T-helper 1 cell treated with Interleukin-12 subunit alpha and Interleukin-12 subunit beta and Interleukin-4 antibody, amounts not matched to agents 30 μg/mL and 1 μg/mL, for 36 hours (primary cell): ENCODE measurements around the gene TBKBP1.
"Not testable (repeated sequence)": the region's sequence is repeated elsewhere in the genome, so short reads cannot be mapped to it uniquely, and the experiment has no call there.

Experiments
- H3K27ac Mint-ChIP-seq: one replicate; pipeline ENCODE4 v1.8.0; 2021; ENCODE audit warnings: mild to moderate bottlenecking, mixed read lengths
- H3K27me3 Mint-ChIP-seq: one replicate; pipeline ENCODE4 v1.8.0; 2021; ENCODE audit warnings: low read depth, mixed read lengths
- H3K36me3 Mint-ChIP-seq: one replicate; pipeline ENCODE4 v1.8.0; 2021; ENCODE audit warnings: low read depth, mixed read lengths
- H3K4me1 Mint-ChIP-seq: one replicate; pipeline ENCODE4 v1.8.0; 2021; ENCODE audit warnings: low read depth, mixed read lengths
- H3K4me3 Mint-ChIP-seq: one replicate; pipeline ENCODE4 v1.8.0; 2021; ENCODE audit warnings: mild to moderate bottlenecking, moderate library complexity, mixed read lengths
- H3K9me3 Mint-ChIP-seq: one replicate; pipeline ENCODE4 v1.8.0; 2021; ENCODE audit warnings: mixed read lengths

Gene TBKBP1

DNA sequence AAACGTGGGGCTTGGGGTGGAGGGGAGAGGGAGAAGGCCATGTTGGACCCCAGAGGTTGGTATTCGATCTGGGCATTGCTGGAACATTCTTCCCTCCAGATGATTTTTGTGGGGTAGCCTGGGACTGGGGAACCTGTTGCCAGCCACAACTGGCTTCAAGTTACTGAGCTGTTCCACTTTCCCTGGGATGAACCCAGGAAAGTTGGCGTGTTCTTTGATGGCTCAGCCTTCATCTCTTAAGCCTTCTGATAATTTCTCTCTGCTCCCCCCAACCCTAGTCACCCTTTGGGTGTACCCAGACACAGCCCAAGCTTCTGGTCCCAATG lies 41.1 kb downstream of the TBKBP1 start:
- Mint-ChIP-seq H3K9me3 (no peaks in the 10 kb centered on the region), H3K4me1 (peaks cover 51% of the 10 kb centered on the region), H3K27me3 (no peaks in the 10 kb centered on the region), H3K4me3 (peak overlapping the region; percentile 97), H3K36me3 (peaks cover 17% of the 10 kb centered on the region), H3K27ac (peak overlapping the region; percentile 92)

DNA sequence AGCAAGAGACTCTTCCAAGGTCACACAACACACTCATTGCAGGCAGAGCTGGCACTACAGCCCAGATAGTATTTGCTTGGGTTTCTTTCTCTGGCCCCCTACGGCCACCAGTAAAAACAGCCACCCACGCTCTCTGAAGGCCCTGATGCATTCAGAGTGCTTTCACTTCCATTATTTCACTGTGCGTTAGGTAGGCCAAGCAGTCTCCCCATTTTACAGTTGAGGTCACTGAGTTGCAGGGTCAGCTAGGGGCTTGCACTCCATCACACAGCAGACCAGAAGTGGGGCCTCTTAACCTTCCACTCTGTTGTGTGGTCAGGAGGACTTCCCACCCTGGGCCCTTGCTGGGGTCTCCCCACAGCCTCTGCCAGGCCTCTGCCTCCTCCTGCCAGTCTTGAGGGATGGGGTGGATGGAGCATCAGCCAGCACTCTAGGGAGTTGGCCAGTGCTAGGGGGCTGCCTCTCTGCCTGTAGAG lies 41.6 kb downstream of the TBKBP1 start:
- Mint-ChIP-seq H3K9me3 (no peaks in the 10 kb centered on the region), H3K27ac (peak overlapping the region; percentile 92), H3K36me3 (peaks cover 17% of the 10 kb centered on the region), H3K4me1 (peaks cover 51% of the 10 kb centered on the region), H3K27me3 (no peaks in the 10 kb centered on the region), H3K4me3 (peak overlapping the region; percentile 97)

DNA sequence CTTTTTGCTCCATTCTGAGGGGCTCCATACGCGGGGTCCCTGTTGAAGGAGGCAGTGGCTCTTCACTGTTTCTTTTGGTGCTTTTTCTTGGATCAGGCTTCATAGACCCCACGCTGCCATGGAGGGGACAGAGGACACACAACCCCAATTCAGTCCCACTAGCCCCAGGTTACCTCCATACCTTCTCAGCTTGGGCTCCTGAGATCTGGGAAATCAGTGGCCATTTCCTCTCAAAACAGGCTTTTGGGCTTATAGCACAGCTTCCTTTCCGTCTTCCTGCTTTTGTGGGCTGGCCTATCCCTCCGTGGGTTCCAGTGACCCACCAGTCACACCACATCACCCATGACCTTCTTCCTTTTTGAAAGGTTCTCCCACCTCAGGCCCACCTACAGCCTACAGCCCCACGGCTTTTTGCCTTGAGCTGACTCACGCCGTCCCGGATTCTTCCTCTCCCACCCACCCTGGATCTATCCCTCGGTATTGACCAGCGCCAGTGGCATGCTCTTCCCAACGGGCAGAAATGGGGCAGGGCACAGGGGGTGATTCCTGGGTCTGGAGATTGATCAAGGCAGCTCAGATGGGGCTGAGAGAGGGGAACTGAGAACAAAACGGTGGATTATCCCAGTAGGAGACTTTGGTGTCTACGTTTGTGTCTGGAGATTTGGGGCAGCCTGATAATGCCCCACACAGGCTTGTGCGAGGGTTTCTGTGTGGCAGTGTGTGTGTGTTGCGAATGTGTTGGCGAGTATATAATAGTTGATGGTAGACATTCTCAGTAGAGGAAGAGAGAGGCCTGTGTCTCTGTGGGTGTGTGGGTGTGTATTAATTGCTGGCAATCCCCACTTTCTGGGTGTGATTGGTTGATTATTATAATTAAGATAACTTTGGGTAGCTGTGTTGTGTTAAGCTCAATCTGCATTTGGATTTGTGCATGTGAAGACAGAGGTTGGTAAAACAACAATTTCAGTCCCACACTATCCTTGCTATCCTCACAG lies 42.8 kb downstream of the TBKBP1 start:
- no peaks in the 10 kb centered on the region for H3K9me3 Mint-ChIP-seq
- H3K4me3 Mint-ChIP-seq: peak overlapping the region; percentile 97
- H3K27me3 Mint-ChIP-seq: no peaks in the 10 kb centered on the region
- H3K4me1 Mint-ChIP-seq: peaks cover 54% of the 10 kb centered on the region
- peaks cover 21% of the 10 kb centered on the region for H3K36me3 Mint-ChIP-seq
- H3K27ac Mint-ChIP-seq: peak overlapping the region; percentile 92

DNA sequence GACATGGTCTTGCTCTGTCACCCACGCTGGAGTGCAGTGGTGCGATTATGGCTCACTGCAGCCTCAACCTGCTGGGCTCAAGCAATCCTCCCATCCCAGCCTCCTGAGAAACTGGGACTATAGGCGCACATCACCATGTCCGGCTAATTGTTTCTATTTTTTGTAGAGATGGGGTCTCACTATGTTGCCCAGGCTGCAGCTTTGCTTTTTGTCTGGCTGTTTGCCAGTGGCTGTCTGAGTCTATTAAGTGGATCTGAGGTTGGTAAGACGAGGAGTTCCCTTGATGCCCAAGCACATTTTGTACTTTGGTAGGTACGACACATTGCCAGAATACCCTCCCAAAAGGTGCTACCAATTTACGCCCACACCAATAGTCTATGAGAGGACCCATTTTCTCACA lies 44.2 kb downstream of the TBKBP1 start:
- Mint-ChIP-seq H3K4me3 (no peak overlapping the region), H3K27me3 (no peaks in the 10 kb centered on the region), H3K4me1 (peaks cover 48% of the 10 kb centered on the region), H3K36me3 (peaks cover 21% of the 10 kb centered on the region), H3K27ac (peak overlapping the region; percentile 41), H3K9me3 (no peaks in the 10 kb centered on the region)

DNA sequence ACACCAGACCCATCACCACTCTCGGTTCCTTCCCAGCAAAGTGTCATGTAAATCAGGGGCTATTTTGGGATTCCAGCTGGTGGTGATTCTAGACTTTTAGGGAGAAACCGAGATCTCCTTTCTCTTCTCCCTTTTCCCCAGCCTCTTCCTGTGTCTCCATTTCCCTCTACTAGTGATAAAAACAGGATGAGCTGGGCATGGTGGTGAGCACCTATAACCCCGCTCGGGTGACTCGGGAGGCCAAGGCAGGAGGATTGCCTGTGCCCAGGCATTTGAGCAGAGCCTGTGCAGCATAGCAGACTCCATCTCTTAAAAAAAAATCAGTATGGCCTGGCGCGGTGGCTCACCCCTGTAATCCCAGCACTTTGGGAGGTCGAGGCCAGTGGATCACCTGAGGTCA lies 45.2 kb downstream of the TBKBP1 start:
- no peak overlapping the region for H3K4me3 Mint-ChIP-seq
- peaks cover 49% of the 10 kb centered on the region for H3K4me1 Mint-ChIP-seq
- H3K36me3 Mint-ChIP-seq: peaks cover 18% of the 10 kb centered on the region
- H3K9me3 Mint-ChIP-seq: no peaks in the 10 kb centered on the region
- no peak overlapping the region for H3K27ac Mint-ChIP-seq
- no peaks in the 10 kb centered on the region for H3K27me3 Mint-ChIP-seq

DNA sequence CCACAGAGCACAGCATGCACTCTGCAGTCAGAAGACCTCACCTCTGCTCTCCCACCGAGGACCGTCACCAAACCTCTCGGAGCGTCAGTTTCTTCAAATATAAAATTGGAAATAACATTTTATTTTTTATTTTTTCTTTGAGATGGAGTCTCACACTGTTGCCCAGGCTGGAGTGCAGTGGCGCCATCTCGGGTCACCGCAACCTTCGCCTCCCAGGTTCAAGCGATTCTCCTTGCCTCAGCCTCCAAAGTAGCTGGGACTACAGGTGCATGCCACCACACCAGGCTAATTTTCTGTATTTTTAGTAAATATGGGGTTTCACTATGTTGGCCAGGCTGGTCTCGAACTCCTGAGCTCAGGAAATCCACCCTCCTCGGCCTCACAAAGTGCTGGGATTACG lies 46.0 kb downstream of the TBKBP1 start:
- Mint-ChIP-seq H3K4me1 (peaks cover 46% of the 10 kb centered on the region), H3K36me3 (peaks cover 16% of the 10 kb centered on the region)
- not testable (repeated sequence) for H3K9me3 Mint-ChIP-seq

DNA sequence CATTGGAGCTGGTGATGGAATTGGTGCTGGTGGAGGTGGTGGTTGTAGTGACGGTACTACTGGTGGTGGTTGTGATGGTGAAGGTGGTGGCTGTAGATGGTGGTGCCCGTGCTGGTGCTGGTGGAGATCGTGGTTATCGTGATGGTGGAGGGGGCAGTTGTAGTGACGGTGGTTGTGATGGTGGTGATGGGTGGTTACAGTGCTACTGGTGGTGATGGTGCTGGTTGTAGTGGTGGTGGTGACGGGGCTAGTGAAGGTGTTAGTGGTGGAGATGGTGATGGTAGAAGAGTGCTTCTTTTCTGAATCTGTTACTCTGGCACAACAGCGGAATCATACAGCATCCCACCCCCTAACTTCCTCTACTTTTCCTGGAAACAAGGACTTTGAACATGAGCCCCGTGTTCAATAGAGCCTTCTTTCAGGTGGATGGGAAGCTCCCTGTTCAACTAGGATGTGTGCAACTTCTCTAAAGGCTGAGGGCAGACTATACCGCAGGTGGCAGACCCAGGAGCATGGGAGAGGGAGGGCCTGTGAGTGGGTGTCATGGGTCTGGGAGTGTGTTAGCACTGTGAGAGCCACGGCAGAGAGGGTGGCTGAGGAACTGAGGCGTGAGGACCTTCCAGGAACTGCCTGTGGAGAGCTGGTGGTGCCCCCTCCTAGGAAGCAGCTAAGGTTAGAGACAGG lies 47.3 kb downstream of the TBKBP1 start:
- peak overlapping the region; percentile 28 for H3K4me3 Mint-ChIP-seq
- peak overlapping the region; percentile 62 for H3K27ac Mint-ChIP-seq
- H3K9me3 Mint-ChIP-seq: no peaks in the 10 kb centered on the region
- peaks cover 38% of the 10 kb centered on the region for H3K4me1 Mint-ChIP-seq
- no peaks in the 10 kb centered on the region for H3K27me3 Mint-ChIP-seq
- peaks cover 26% of the 10 kb centered on the region for H3K36me3 Mint-ChIP-seq

More for the DNA sequence above, 46.0 kb downstream of the TBKBP1 start:
- H3K27me3 Mint-ChIP-seq, H3K4me3 Mint-ChIP-seq, H3K27ac Mint-ChIP-seq: not testable (repeated sequence)

DNA sequence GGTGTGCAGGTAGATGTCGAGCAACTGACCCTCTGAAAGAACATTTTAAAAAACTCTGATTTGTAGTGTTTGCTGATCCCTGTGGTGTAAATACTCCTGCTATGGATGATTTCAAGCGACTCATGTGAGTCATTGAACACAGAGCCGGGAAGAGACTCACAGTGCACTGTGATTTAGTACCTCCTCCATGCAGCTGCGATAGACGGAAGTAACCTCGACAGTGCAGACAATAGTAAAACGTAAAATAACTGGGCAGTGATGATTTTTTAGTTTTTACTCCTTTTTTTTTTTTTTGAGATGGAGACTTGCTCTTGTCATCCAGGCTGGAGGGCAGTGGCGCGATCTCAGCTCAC lies 47.8 kb downstream of the TBKBP1 start:
- H3K4me1 Mint-ChIP-seq: peaks cover 35% of the 10 kb centered on the region
- peak overlapping the region; percentile 62 for H3K27ac Mint-ChIP-seq
- H3K36me3 Mint-ChIP-seq: peaks cover 27% of the 10 kb centered on the region
- H3K27me3 Mint-ChIP-seq: no peaks in the 10 kb centered on the region
- no peaks in the 10 kb centered on the region for H3K9me3 Mint-ChIP-seq
- H3K4me3 Mint-ChIP-seq: peak overlapping the region; percentile 28

DNA sequence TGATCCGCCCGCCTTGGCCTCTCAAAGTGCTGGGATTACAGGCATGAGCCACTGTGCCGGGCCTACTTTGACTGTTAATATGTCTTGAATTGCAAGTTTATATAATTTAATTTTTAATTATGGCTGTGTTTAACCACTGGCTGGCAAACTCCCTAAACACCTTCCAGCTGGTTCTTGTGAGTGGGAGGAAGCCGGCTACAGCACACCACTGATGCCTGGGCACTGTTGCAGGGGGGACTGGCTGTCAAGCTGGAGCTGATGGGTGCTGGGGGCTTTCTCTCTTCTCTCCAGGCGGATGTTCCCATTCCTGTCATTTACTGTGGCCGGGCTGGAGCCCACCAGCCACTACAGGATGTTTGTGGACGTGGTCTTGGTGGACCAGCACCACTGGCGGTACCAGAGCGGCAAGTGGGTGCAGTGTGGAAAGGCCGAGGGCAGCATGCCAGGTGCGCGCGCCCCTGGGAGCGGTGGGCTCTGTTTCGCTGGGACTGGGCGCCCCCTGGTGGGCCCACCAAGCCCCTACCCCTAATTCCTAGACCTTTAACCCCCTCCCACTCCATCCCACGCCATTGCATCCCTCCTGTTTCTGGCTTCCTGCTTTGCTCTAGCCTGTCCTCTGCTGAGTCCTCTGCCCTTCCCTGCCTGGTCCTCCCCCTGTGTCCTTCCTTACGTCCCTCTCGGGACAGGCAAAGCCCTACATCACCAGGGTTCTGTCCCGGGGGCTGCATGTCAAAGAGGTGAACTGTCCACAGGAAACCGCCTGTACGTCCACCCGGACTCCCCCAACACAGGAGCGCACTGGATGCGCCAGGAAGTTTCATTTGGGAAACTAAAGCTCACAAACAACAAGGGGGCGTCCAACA lies 48.6 kb downstream of the TBKBP1 start:
- peaks cover 22% of the 10 kb centered on the region for H3K36me3 Mint-ChIP-seq
- no peak overlapping the region for H3K27ac Mint-ChIP-seq
- no peaks in the 10 kb centered on the region for H3K27me3 Mint-ChIP-seq
- H3K4me3 Mint-ChIP-seq: no peak overlapping the region
- H3K9me3 Mint-ChIP-seq: no peaks in the 10 kb centered on the region
- peaks cover 30% of the 10 kb centered on the region for H3K4me1 Mint-ChIP-seq

DNA sequence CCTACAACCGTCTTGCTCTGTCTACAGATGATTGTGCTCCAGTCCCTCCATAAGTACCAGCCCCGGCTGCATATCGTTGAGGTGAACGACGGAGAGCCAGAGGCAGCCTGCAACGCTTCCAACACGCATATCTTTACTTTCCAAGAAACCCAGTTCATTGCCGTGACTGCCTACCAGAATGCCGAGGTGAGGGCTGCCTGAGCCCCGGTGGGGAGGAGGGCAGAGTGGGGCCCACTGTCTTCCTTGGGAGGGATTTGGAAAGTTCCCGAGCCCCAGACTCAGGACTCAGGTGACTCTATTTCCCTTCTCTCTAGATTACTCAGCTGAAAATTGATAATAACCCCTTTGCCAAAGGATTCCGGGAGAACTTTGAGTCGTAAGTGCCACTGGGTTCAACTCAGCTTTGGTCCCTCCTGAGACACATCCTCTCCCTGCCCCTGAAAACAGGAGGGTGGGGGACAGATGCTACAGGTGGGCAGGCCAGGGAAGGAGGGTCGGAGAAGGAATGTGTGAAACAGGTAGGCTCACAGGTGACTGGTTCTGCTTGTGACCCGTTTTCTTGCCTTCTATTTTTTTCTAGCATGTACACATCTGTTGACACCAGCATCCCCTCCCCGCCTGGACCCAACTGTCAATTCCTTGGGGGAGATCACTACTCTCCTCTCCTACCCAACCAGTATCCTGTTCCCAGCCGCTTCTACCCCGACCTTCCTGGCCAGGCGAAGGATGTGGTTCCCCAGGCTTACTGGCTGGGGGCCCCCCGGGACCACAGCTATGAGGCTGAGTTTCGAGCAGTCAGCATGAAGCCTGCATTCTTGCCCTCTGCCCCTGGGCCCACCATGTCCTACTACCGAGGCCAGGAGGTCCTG lies 50.4 kb downstream of the TBKBP1 start:
- peaks cover 26% of the 10 kb centered on the region for H3K36me3 Mint-ChIP-seq
- no peaks in the 10 kb centered on the region for H3K9me3 Mint-ChIP-seq
- H3K4me3 Mint-ChIP-seq: no peak overlapping the region
- no peak overlapping the region for H3K27ac Mint-ChIP-seq
- H3K4me1 Mint-ChIP-seq: peaks cover 28% of the 10 kb centered on the region
- no peaks in the 10 kb centered on the region for H3K27me3 Mint-ChIP-seq

DNA sequence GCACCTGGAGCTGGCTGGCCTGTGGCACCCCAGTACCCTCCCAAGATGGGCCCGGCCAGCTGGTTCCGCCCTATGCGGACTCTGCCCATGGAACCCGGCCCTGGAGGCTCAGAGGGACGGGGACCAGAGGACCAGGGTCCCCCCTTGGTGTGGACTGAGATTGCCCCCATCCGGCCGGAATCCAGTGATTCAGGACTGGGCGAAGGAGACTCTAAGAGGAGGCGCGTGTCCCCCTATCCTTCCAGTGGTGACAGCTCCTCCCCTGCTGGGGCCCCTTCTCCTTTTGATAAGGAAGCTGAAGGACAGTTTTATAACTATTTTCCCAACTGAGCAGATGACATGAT lies 51.0 kb downstream of the TBKBP1 start:
- Mint-ChIP-seq H3K27ac (no peak overlapping the region), H3K36me3 (peaks cover 26% of the 10 kb centered on the region), H3K9me3 (no peaks in the 10 kb centered on the region), H3K27me3 (no peaks in the 10 kb centered on the region), H3K4me1 (peaks cover 28% of the 10 kb centered on the region), H3K4me3 (no peak overlapping the region)

DNA sequence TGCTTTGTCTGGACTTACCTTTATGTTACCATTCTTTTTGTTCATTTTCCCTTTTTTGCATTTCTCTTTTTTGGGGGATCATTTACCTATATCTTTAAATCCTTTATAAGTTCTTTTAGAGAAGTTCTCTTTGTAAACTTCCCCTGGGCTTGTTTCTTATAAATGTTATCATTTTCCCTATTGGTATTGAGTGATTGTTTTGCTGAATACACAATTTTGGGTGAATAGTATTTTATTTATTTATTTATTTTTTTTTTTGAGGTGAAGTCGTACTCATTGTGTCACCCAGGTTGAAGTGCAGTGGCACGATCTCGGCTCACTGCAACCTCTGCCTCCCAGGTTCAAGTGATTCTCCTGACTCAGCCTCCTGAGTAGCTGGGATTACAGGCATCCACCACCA lies 57.5 kb downstream of the TBKBP1 start:
- H3K9me3 Mint-ChIP-seq: no peaks in the 10 kb centered on the region
- H3K27me3 Mint-ChIP-seq: no peaks in the 10 kb centered on the region
- peaks cover 10% of the 10 kb centered on the region for H3K36me3 Mint-ChIP-seq
- H3K27ac Mint-ChIP-seq: no peak overlapping the region
- H3K4me1 Mint-ChIP-seq: no peaks in the 10 kb centered on the region
- no peak overlapping the region for H3K4me3 Mint-ChIP-seq

DNA sequence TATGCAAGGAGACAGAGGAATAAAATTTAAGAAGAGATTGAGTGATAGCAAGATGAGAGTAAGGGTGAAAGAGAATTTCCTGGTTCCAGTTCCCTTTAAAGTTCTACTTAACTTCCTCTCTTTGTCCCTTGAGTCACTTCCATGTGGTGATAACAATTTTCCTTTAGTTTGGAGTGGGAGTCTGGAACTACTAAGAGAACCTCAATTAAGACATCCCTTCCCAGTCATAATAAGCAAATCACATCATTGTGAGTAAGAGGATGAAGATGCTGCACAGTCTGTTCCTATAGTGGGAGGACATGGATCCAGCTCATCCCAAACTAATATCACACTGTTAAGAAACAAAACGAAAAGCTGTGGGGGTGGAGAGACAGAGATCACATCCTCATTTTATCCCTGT lies 63.4 kb downstream of the TBKBP1 start:
- Mint-ChIP-seq H3K9me3 (peaks cover 14% of the 10 kb centered on the region), H3K36me3 (peaks cover 2% of the 10 kb centered on the region)

More for the DNA sequence above, 63.4 kb downstream of the TBKBP1 start:
- no peak overlapping the region for H3K4me3 Mint-ChIP-seq
- no peaks in the 10 kb centered on the region for H3K4me1 Mint-ChIP-seq
- H3K27me3 Mint-ChIP-seq: peaks cover 40% of the 10 kb centered on the region
- no peak overlapping the region for H3K27ac Mint-ChIP-seq
